Measurements from ENCODE around the gene GRIK3.

- TF ChIP-seq CTCF (conservative IDR thresholded peaks at IDR 0.05 in 1 of 2, IDR thresholded peaks at IDR 0.05 in 1 of 2; ENCODE audit: low read depth in 1 of 2, low read length in 2 of 2) (no peak), EZH2 (IDR thresholded peaks at IDR 0.05; ENCODE audit: low read length, missing control alignments) (no peak)
These were observed 68.1 kb downstream of the GRIK3 start for GRCh38 chr1:36966242-36966641.

Data from fibroblast of lung (primary cell).